ENCODE measurements around the gene RRP1.

Gene RRP1, protein sequence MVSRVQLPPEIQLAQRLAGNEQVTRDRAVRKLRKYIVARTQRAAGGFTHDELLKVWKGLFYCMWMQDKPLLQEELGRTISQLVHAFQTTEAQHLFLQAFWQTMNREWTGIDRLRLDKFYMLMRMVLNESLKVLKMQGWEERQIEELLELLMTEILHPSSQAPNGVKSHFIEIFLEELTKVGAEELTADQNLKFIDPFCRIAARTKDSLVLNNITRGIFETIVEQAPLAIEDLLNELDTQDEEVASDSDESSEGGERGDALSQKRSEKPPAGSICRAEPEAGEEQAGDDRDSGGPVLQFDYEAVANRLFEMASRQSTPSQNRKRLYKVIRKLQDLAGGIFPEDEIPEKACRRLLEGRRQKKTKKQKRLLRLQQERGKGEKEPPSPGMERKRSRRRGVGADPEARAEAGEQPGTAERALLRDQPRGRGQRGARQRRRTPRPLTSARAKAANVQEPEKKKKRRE

DNA sequence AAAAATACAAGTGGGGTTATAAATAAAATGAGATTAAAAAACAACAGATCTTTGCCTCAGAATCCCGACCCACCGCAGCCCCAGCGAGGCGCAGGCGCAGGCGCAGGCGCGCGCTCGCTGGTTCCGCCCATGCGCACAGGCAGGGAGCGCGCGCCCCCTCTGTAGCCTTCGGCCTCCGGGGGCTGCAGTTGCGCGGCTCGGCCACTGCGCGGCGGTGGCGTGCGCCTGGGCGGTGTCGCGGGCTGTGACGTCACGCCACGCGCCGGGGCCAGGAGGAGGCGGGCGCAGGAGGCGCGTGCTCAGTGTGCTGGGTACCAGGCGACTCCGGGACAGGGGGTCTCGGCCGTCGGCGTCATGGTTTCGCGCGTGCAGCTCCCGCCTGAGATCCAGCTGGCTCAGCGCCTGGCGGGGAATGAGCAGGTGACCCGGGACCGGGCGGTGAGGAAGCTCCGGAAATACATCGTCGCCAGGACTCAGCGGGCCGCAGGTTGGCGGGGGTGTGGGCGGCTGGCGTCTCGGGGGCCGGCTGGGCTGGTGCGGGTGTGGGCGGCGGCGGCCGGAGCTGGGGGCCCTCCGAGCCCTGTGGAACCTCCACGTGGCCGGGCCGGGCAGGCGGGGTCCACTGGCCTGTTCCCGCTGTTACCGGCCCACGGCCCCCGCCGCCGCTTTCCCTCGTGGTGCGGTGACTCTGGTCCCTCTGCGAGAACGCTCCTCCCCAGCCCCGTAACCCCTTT lies at the start of gene RRP1:
TSS of gene RRP1 (plus strand) at position 302 of the 734 bp plus-strand sequence. CDS start at position 355, 53 bp downstream.
- peaks cover 5% of the 10 kb centered on the region for H3K27me3 Mint-ChIP-seq
- H3K27ac Mint-ChIP-seq, result peak within 1 kb of the TSS; percentile 96
- peak within 1 kb of the TSS; percentile 96 for H3K4me3 Mint-ChIP-seq
- peaks cover 50% of the 10 kb centered on the region for H3K36me3 Mint-ChIP-seq (ENCODE audit: low read depth)
- peaks cover 39% of the 10 kb centered on the region for H3K4me1 Mint-ChIP-seq (ENCODE audit: low read depth)
- intact Hi-C loops (cut with micrococcal nuclease), result loop anchor here (1.0 kb wide), 1 partner anchor 10 kb away; no protein-coding TSS in a partner anchor
- H3K9me3 Mint-ChIP-seq, result no peaks in the 10 kb centered on the region

- no peaks in the 10 kb centered on the region for H3K27me3 Mint-ChIP-seq
- H3K27ac Mint-ChIP-seq, result peak overlapping the region; percentile 29
- peaks cover 60% of the 10 kb centered on the region for H3K4me1 Mint-ChIP-seq (ENCODE audit: low read depth)
- no peaks in the 10 kb centered on the region for H3K9me3 Mint-ChIP-seq
- intact Hi-C loops (cut with micrococcal nuclease), result no loop called here
- peaks cover 100% of the 10 kb centered on the region for H3K36me3 Mint-ChIP-seq (ENCODE audit: low read depth)
- H3K4me3 Mint-ChIP-seq, result no peak overlapping the region
Measured at GRCh38 chr21:43739621-43740435, 49.5 kb upstream of the RRP1 start.

GRCh38 chr21:43740497-43741156 lies 48.8 kb upstream of the RRP1 start:
- intact Hi-C loops (cut with micrococcal nuclease), result no loop called here

DNA sequence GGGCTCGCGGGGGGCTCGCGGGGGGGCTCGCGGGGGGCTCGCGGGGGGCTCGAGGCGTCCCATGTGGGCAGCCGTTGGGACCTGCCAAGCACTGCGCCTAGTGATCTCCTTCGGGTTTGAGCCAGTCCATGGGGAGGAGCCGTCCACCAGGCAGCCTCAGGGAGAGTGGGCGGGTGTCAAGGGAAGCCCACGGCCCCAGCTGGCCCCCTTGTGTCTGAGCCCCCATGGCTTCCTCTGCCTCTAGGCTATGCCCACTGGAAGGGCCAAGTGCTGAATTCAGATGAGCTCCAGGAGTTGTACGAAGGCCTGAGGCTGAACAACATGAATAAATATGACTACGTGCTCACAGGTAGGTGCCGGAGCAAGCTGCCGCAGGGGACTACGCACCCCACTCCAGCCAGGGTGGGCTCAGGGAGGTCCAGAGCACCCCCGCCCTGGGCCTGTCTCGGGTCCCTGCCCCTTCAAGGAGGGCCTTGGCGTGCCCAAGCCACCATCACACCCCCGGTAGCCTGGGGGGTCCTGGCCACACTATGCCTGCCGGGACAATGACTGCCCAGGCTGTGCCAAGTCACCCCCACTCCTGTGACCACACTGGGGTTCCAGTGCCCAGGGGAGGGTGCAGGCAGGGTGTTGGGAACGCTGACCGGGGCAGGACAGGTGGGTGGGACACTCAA lies 47.8 kb upstream of the RRP1 start:
- no peak overlapping the region for H3K4me3 Mint-ChIP-seq
- H3K9me3 Mint-ChIP-seq, result no peaks in the 10 kb centered on the region
- intact Hi-C loops (cut with micrococcal nuclease), result no loop called here
- H3K4me1 Mint-ChIP-seq (ENCODE audit: low read depth), result peaks cover 47% of the 10 kb centered on the region
- no peaks in the 10 kb centered on the region for H3K27me3 Mint-ChIP-seq
- H3K36me3 Mint-ChIP-seq (ENCODE audit: low read depth), result peaks cover 100% of the 10 kb centered on the region
- no peak overlapping the region for H3K27ac Mint-ChIP-seq

More at GRCh38 chr21:43740497-43741156, 48.8 kb upstream of the RRP1 start:
- Mint-ChIP-seq H3K27me3 (no peaks in the 10 kb centered on the region), H3K27ac (peak overlapping the region; percentile 29), H3K9me3 (no peaks in the 10 kb centered on the region), H3K4me3 (no peak overlapping the region), H3K4me1 (ENCODE audit: low read depth) (peaks cover 57% of the 10 kb centered on the region), H3K36me3 (ENCODE audit: low read depth) (peaks cover 100% of the 10 kb centered on the region)

DNA sequence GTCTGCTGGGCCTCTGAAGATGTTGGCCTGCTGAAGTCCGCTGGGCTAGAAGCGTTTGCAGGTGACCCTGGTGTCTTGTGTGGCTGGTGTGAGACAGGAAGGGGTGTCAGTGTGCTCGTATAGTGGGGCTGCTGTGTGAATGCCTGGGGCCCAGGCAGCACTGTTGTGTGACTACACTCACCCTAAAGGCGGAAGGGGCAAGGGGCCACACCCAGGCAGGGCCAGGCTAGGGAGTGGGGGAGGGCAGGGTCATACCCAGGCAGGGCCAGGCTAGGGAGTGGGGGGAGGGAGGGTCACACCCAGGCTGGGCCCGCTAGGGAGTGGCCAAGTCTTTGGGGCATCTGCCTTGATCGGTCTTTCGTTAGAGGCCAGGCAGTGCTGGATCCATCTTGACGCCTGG lies 45.4 kb upstream of the RRP1 start:
- H3K27ac Mint-ChIP-seq, result peak overlapping the region; percentile 67
- peaks cover 40% of the 10 kb centered on the region for H3K4me1 Mint-ChIP-seq (ENCODE audit: low read depth)
- no peaks in the 10 kb centered on the region for H3K9me3 Mint-ChIP-seq
- H3K4me3 Mint-ChIP-seq, result no peak overlapping the region
- intact Hi-C loops (cut with micrococcal nuclease), result no loop called here
- peaks cover 100% of the 10 kb centered on the region for H3K36me3 Mint-ChIP-seq (ENCODE audit: low read depth)
- no peaks in the 10 kb centered on the region for H3K27me3 Mint-ChIP-seq

DNA sequence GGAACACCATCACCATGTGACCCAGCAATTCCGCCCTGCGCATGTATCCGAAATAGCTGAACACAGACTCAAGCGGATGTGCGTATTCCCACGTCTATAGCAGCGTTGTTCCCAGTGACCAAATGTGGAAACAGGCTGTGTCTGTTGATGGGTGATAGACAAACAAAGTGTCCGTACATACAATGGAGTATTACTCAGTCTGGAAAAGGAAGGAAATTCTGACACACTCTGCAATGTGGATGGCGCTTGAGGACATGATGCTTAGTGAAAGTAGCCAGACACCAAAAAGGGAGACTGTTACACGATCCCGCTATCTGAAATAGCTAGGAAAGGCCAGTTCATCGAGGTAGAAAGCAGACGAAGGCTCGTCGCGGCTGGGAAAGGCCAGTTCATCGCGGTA lies 44.7 kb upstream of the RRP1 start:
- peaks cover 32% of the 10 kb centered on the region for H3K4me1 Mint-ChIP-seq (ENCODE audit: low read depth)
- H3K27me3 Mint-ChIP-seq, result no peaks in the 10 kb centered on the region
- no peak overlapping the region for H3K4me3 Mint-ChIP-seq
- H3K9me3 Mint-ChIP-seq, result no peaks in the 10 kb centered on the region
- peaks cover 100% of the 10 kb centered on the region for H3K36me3 Mint-ChIP-seq (ENCODE audit: low read depth)
- H3K27ac Mint-ChIP-seq, result no peak overlapping the region
- intact Hi-C loops (cut with micrococcal nuclease), result no loop called here

GRCh38 chr21:43745772-43746517 lies 43.4 kb upstream of the RRP1 start:
- Mint-ChIP-seq H3K27me3 (no peaks in the 10 kb centered on the region), H3K36me3 (ENCODE audit: low read depth) (peaks cover 100% of the 10 kb centered on the region), H3K27ac (no peak overlapping the region), H3K9me3 (no peaks in the 10 kb centered on the region), H3K4me3 (no peak overlapping the region), H3K4me1 (ENCODE audit: low read depth) (peaks cover 20% of the 10 kb centered on the region)
- intact Hi-C loops (cut with micrococcal nuclease), result no loop called here

- Mint-ChIP-seq H3K27ac (no peak overlapping the region), H3K9me3 (peaks cover under 1% of the 10 kb centered on the region), H3K4me1 (ENCODE audit: low read depth) (peaks cover 17% of the 10 kb centered on the region), H3K36me3 (ENCODE audit: low read depth) (peaks cover 100% of the 10 kb centered on the region), H3K4me3 (no peak overlapping the region), H3K27me3 (no peaks in the 10 kb centered on the region)
- intact Hi-C loops (cut with micrococcal nuclease), result no loop called here
Measured at GRCh38 chr21:43748622-43749021, 40.8 kb upstream of the RRP1 start.

- H3K36me3 Mint-ChIP-seq (ENCODE audit: low read depth), result peaks cover 100% of the 10 kb centered on the region
- intact Hi-C loops (cut with micrococcal nuclease), result no loop called here
- no peak overlapping the region for H3K27ac Mint-ChIP-seq
- no peak overlapping the region for H3K4me3 Mint-ChIP-seq
- H3K9me3 Mint-ChIP-seq, result peaks cover 7% of the 10 kb centered on the region
- no peaks in the 10 kb centered on the region for H3K27me3 Mint-ChIP-seq
- H3K4me1 Mint-ChIP-seq (ENCODE audit: low read depth), result peaks cover 5% of the 10 kb centered on the region
Measured at GRCh38 chr21:43749651-43750262, 39.6 kb upstream of the RRP1 start.

DNA sequence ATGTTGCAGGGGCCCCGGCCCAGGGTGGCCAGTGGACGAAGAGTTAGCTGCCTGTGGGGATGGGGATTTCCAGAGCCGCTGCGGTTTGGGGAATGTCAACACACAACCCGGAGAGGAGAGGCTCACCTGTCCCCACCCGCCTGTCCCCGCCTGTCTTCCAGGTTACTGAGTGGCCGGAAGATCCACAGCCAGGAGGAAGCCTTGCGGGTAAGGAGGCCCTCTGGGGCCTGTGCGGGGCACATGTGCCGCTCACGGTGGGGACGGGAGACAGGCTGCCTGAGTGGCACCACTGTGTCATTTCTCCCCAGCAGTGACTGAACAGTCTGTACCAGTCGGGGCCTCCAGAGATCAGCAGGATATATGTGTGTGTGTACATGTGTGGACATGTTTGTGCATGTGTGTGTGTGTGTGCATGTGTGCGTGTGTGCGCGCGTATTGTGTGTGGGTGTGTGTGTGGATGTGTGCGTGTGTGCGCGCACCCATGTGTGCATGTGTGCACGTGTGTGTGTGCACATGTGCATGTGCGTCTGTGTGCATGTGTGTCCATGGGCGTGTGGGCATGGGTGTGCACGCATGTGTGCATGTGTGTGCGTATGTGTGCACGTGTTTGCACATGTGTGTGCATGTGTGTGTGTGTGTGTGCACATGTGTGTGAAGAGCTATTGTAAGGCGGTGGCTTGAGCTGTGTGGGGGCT lies 38.9 kb upstream of the RRP1 start:
- peaks cover 7% of the 10 kb centered on the region for H3K9me3 Mint-ChIP-seq
- H3K4me1 Mint-ChIP-seq (ENCODE audit: low read depth), result peaks cover 3% of the 10 kb centered on the region
- H3K27me3 Mint-ChIP-seq, result no peaks in the 10 kb centered on the region
- H3K36me3 Mint-ChIP-seq (ENCODE audit: low read depth), result peaks cover 100% of the 10 kb centered on the region
- H3K27ac Mint-ChIP-seq, result no peak overlapping the region
- intact Hi-C loops (cut with micrococcal nuclease), result no loop called here
- no peak overlapping the region for H3K4me3 Mint-ChIP-seq

DNA sequence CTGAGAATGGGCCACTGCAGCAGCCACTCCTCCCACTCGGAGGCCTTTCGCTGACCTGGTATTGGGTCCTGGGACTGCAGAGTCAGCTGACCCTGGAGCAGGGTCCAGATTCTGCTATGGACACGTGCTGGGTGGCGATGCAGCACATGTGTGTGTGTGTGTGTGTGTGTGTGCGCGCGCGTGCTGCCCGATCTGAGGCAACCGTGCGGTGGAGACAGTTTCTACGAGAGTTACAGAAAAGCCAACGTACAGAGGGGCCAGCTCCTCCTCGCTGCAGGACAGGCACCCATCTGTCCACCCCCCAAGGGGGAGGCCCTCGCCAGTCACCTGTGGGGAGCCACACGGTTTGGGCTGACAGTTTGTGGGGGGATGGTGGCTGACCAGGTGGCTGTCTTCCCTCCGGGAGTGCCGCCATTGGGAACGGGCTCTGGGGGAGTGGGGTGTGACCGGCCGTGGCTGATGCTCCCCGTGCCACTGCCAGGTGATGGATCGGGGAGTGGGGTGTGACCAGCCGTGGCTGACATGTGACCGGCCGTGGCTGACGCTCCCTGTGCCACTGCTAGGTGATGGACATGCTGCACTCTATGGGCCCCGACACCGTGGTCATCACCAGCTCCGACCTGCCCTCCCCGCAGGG lies 37.3 kb upstream of the RRP1 start:
- Mint-ChIP-seq H3K36me3 (ENCODE audit: low read depth) (peaks cover 100% of the 10 kb centered on the region), H3K4me1 (ENCODE audit: low read depth) (peaks cover 14% of the 10 kb centered on the region)
- intact Hi-C loops (cut with micrococcal nuclease), result no loop called here

More for the DNA sequence above, 37.3 kb upstream of the RRP1 start:
- no peaks in the 10 kb centered on the region for H3K27me3 Mint-ChIP-seq
- no peak overlapping the region for H3K4me3 Mint-ChIP-seq
- no peak overlapping the region for H3K27ac Mint-ChIP-seq
- peaks cover 7% of the 10 kb centered on the region for H3K9me3 Mint-ChIP-seq
